SK-N-SH (cell line): Measurements from ENCODE around the gene UPK1A.

Source experiments
- CTCF ChIP-seq: fragments of 200-600 bp; sonication (generic); IDR thresholded peaks from 2 replicates; pipeline ENCODE4 v1.6.1; 2017; ENCODE audit warnings: antibody characterized with exemption, mild to moderate bottlenecking, moderate library complexity
- MAX ChIP-seq: IDR thresholded peaks from 2 replicates; pipeline ENCODE4 v1.4.0; 2012; ENCODE audit warnings: low read depth
- REST ChIP-seq: IDR thresholded peaks from 2 replicates; pipeline ENCODE4 v1.6.1; 2012; ENCODE audit warnings: mild to moderate bottlenecking, low read depth, low read length, moderate library complexity
- TAF1 ChIP-seq: IDR thresholded peaks from 2 replicates; pipeline ENCODE4 v1.6.1; 2012; ENCODE audit warnings: low read depth, mild to moderate bottlenecking, low read length, moderate library complexity, borderline replicate concordance

- TF ChIP-seq CTCF (no peak), TAF1 (no peak), REST (no peak), MAX (no peak)
Observed at GRCh38 chr19:35620001-35620400, 46.3 kb upstream of the UPK1A start.
